Neural progenitor cell (in vitro differentiated cells): ENCODE data around the gene C5AR1. TPM values are rescaled to one million over a fixed set of nuclear protein-coding genes. Genes with fewer than 3 reads are reported as not detected.
A peak's percentile ranks its signal among the peaks of the same experiment; 100 is the strongest.

Source experiments
- DNase-seq: peaks from one replicate; pipeline ENCODE4 v3.0.0-alpha.2; 2016; ENCODE audit warnings: low spot score
- H2AFZ ChIP-seq: fragments of 200-600 bp; sonication (generic); replicated peaks from 2 replicates; pipeline ENCODE4 v1.6.1; 2016; ENCODE audit warnings: antibody characterized with exemption
- H3F3A ChIP-seq: fragments of 200-600 bp; sonication (generic); 2 replicates; pipeline ENCODE4 v1.6.1; 2016; ENCODE audit warnings: antibody characterized with exemption, low read depth
- H3K27ac ChIP-seq: fragments of 200-600 bp; sonication (generic); 2 replicates; pipeline ENCODE4 v1.5.1; 2016; ENCODE audit warnings: mild to moderate bottlenecking
- H3K27me3 ChIP-seq: fragments of 200-600 bp; sonication (generic); 2 replicates; pipeline ENCODE4 v1.6.1; 2016; ENCODE audit warnings: mild to moderate bottlenecking, moderate library complexity
- H3K36me3 ChIP-seq: fragments of 200-600 bp; sonication (generic); 2 replicates; pipeline ENCODE4 v1.5.1; 2016
- H3K4me1 ChIP-seq: fragments of 200-600 bp; sonication (generic); 2 replicates; pipeline ENCODE4 v1.6.1; 2016; ENCODE audit warnings: mixed run types
- H3K4me2 ChIP-seq: fragments of 200-600 bp; sonication (generic); 2 replicates; pipeline ENCODE4 v1.6.1; 2016
- H3K4me3 ChIP-seq: fragments of 200-600 bp; sonication (generic); 2 replicates; pipeline ENCODE4 v1.5.1; 2016
- H3K79me2 ChIP-seq: fragments of 200-600 bp; sonication (generic); 2 replicates; pipeline ENCODE4 v1.6.1; 2016; ENCODE audit warnings: low read depth
- H3K9ac ChIP-seq: fragments of 200-600 bp; sonication (generic); 2 replicates; pipeline ENCODE4 v1.6.1; 2016
- H3K9me3 ChIP-seq: fragments of 200-600 bp; sonication (generic); 2 replicates; pipeline ENCODE4 v1.5.1; 2016; ENCODE audit warnings: low read depth
- H4K20me1 ChIP-seq: fragments of 200-600 bp; sonication (generic); 2 replicates; pipeline ENCODE4 v1.6.1; 2016; ENCODE audit warnings: low read depth
- H3K27ac Mint-ChIP-seq: 3 replicates; pipeline ENCODE4 v1.8.0; 2021; ENCODE audit warnings: mixed read lengths
- H3K27me3 Mint-ChIP-seq: 2 replicates; pipeline ENCODE4 v1.8.0; 2022; ENCODE audit warnings: low read depth, mild to moderate bottlenecking, inconsistent platforms, moderate library complexity, mixed read lengths; ENCODE audit not compliant: insufficient read depth
- H3K36me3 Mint-ChIP-seq: 3 replicates; pipeline ENCODE4 v1.8.0; 2021; ENCODE audit warnings: mixed read lengths
- H3K4me1 Mint-ChIP-seq: 3 replicates; pipeline ENCODE4 v1.8.0; 2021; ENCODE audit warnings: mixed read lengths
- H3K4me3 Mint-ChIP-seq: 3 replicates; pipeline ENCODE4 v1.8.0; 2021; ENCODE audit warnings: mild to moderate bottlenecking, moderate library complexity, mixed read lengths
- H3K9me3 Mint-ChIP-seq: 3 replicates; pipeline ENCODE4 v1.8.0; 2020; ENCODE audit warnings: mixed read lengths
- EZH2 ChIP-seq: fragments of 200-600 bp; sonication (generic); IDR thresholded peaks from 2 replicates; pipeline ENCODE4 v1.6.1; 2017; ENCODE audit warnings: antibody characterized with exemption, mild to moderate bottlenecking, moderate library complexity
- EZH2phosphoT487 ChIP-seq: fragments of 200-600 bp; sonication (generic); IDR thresholded peaks from 2 replicates; pipeline ENCODE4 v1.6.1; 2017; ENCODE audit warnings: antibody characterized with exemption
- total RNA-seq: library from RNA; depleted of rRNA; stranded (reverse); fragments of >200 nt; gene quantifications from 2 replicates; pipeline ENCODE4 v1.2.3, GENCODE V29; 2015; ENCODE audit warnings: low replicate concordance
- TF ChIP-seq, protein P1 (sequence below): fragments of 200-600 bp; sonication (generic); IDR thresholded peaks from 2 replicates; pipeline ENCODE4 v1.5.1; 2017; ENCODE audit warnings: antibody characterized with exemption, mild to moderate bottlenecking

The C5AR1 gene
- total RNA-seq, 1 donor from 2014 or later: 0.06 TPM

DNA sequence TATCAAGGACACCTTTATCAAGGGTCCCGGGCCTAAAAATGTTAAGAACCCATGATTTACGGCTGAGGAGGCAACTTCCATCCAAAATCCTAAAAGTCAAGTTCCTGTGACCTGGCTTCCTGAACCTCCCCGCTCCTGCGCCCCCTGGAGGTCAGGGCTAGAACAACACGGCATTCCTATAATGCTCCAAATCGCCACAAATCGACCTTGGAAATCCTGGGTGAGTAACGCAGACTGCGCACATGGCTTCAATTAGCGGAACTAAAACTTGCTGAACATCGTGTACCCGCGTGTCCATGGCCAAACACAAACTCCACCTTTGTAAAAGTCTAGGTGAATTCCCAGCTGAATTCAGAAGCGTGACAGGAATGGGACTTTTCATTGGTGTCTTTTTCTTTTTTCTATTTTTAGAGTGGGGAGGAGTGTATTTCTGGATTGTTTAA is 4.3 kb upstream of the C5AR1 start:
- Mint-ChIP-seq H3K27ac (no peak overlapping the region), H3K4me3 (peak overlapping the region; percentile 41)
- no peak for TF ChIP-seq EZH2phosphoT487
- TF ChIP-seq, protein P1, sequence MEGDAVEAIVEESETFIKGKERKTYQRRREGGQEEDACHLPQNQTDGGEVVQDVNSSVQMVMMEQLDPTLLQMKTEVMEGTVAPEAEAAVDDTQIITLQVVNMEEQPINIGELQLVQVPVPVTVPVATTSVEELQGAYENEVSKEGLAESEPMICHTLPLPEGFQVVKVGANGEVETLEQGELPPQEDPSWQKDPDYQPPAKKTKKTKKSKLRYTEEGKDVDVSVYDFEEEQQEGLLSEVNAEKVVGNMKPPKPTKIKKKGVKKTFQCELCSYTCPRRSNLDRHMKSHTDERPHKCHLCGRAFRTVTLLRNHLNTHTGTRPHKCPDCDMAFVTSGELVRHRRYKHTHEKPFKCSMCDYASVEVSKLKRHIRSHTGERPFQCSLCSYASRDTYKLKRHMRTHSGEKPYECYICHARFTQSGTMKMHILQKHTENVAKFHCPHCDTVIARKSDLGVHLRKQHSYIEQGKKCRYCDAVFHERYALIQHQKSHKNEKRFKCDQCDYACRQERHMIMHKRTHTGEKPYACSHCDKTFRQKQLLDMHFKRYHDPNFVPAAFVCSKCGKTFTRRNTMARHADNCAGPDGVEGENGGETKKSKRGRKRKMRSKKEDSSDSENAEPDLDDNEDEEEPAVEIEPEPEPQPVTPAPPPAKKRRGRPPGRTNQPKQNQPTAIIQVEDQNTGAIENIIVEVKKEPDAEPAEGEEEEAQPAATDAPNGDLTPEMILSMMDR: peak; percentile 99

GRCh38 chr19:47306303-47306702 is 3.4 kb upstream of the C5AR1 start:
- DNase-seq: no peak
- H3F3A ChIP-seq: no peaks in the 10 kb centered on the region
- H2AFZ ChIP-seq: no peak overlapping the region
- TF ChIP-seq EZH2 (no peak), EZH2phosphoT487 (no peak)
- TF ChIP-seq, protein P1: no peak
- H3K27ac Mint-ChIP-seq: no peak overlapping the region
- no peak overlapping the region for H3K4me3 ChIP-seq
- no peaks in the 10 kb centered on the region for H3K9me3 Mint-ChIP-seq
- peaks cover 5% of the 10 kb centered on the region for H3K4me1 Mint-ChIP-seq
- no peaks in the 10 kb centered on the region for H3K4me1 ChIP-seq
- no peak overlapping the region for H3K4me3 Mint-ChIP-seq
- H3K36me3 Mint-ChIP-seq: peaks cover 3% of the 10 kb centered on the region
- H3K79me2 ChIP-seq: no peaks in the 10 kb centered on the region
- H3K36me3 ChIP-seq: no peaks in the 10 kb centered on the region
- peaks cover 12% of the 10 kb centered on the region for H3K27me3 Mint-ChIP-seq
- H3K9ac ChIP-seq: no peak overlapping the region
- no peaks in the 10 kb centered on the region for H4K20me1 ChIP-seq
- H3K9me3 ChIP-seq: no peaks in the 10 kb centered on the region
- peaks cover 6% of the 10 kb centered on the region for H3K27me3 ChIP-seq
- no peak overlapping the region for H3K27ac ChIP-seq
- no peak overlapping the region for H3K4me2 ChIP-seq

More for the DNA sequence above, 4.3 kb upstream of the C5AR1 start:
- peak; percentile 74 for DNase-seq
- Histone ChIP-seq H3K9me3 (no peaks in the 10 kb centered on the region), H3K27me3 (peaks cover 6% of the 10 kb centered on the region), H3K79me2 (no peaks in the 10 kb centered on the region), H3K27ac (no peak overlapping the region), H3K9ac (no peak overlapping the region), H3F3A (no peaks in the 10 kb centered on the region), H3K36me3 (no peaks in the 10 kb centered on the region), H2AFZ (no peak overlapping the region), H3K4me1 (no peaks in the 10 kb centered on the region), H3K4me2 (no peak overlapping the region), H4K20me1 (no peaks in the 10 kb centered on the region), H3K4me3 (no peak overlapping the region)
- Mint-ChIP-seq H3K36me3 (peaks cover 3% of the 10 kb centered on the region), H3K27me3 (peaks cover 12% of the 10 kb centered on the region), H3K4me1 (peaks cover 5% of the 10 kb centered on the region), H3K9me3 (no peaks in the 10 kb centered on the region)

GRCh38 chr19:47309038-47309437 is 623 bp upstream of the C5AR1 start:
- H3K79me2 ChIP-seq: no peaks in the 10 kb centered on the region
- Mint-ChIP-seq H3K27me3 (peaks cover 14% of the 10 kb centered on the region), H3K4me3 (no peak overlapping the region), H3K9me3 (no peaks in the 10 kb centered on the region), H3K4me1 (peaks cover 5% of the 10 kb centered on the region), H3K27ac (no peak overlapping the region), H3K36me3 (peaks cover 3% of the 10 kb centered on the region)
- no peak overlapping the region for H2AFZ ChIP-seq
- no peaks in the 10 kb centered on the region for H3K4me1 ChIP-seq
- no peak overlapping the region for H3K27ac ChIP-seq
- no peak overlapping the region for H3K4me3 ChIP-seq
- H3K9me3 ChIP-seq: no peaks in the 10 kb centered on the region
- no peaks in the 10 kb centered on the region for H3K36me3 ChIP-seq
- H3K27me3 ChIP-seq: peaks cover 6% of the 10 kb centered on the region
- H4K20me1 ChIP-seq: no peaks in the 10 kb centered on the region
- no peak for DNase-seq
- TF ChIP-seq, protein P1: no peak
- TF ChIP-seq EZH2: no peak
- no peak for TF ChIP-seq EZH2phosphoT487
- H3K4me2 ChIP-seq: no peak overlapping the region
- H3K9ac ChIP-seq: no peak overlapping the region
- no peaks in the 10 kb centered on the region for H3F3A ChIP-seq
